Stimulated activated CD8-positive, alpha-beta memory T cell treated with anti-CD3 and anti-CD28 coated beads, Interleukin-7, amount 100 ng/mL, for 4 hours (primary cell): ENCODE data around the gene MAP2K4.
"Not testable (repeated sequence)": the region's sequence is repeated elsewhere in the genome, so short reads cannot be mapped to it uniquely, and the experiment has no call there.

Source experiments
- DNase-seq, 2 donors: peaks; one replicate each; pipeline ENCODE4 v3.0.0-alpha.2; 2020; ENCODE audit warnings: low read depth in 2 of 2

MAP2K4 gene

GRCh38 chr17:12020642-12021622 lies at the start of gene MAP2K4:
Gene MAP2K4, plus strand, starts transcription at chr17:12020877. Its CDS starts 10 bp downstream, at chr17:12020887.
- peak; percentile 86 to 89 for DNase-seq

- DNase-seq: not testable (repeated sequence)
These were observed 47.9 kb upstream of the MAP2K4 start for GRCh38 chr17:11972741-11973140.

- no peak for DNase-seq
These were observed 40.9 kb upstream of the MAP2K4 start for GRCh38 chr17:11979795-11980194.

DNA sequence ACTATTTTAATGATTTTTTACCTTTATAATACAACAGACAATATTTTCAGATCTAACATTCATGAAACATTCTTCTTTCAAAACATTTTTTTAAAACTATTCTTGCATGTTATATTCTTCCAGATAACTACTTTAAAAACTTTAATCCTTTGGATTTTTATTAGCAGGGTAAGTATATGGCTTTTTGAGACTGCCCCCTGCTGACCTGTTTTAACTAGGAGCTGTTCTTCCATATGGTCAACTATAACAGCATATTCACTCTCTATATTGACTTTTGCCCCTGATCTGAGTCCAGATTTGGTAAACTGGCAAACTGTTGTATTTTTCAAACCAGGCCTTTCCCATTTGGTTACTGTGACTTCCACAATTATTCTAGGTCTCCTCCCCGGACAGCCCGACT lies 39.9 kb upstream of the MAP2K4 start:
- DNase-seq: no peak

- DNase-seq: no peak
These were observed 38.8 kb upstream of the MAP2K4 start for GRCh38 chr17:11981862-11982261.

- no peak for DNase-seq
These were observed 34.3 kb upstream of the MAP2K4 start for GRCh38 chr17:11986179-11986941.

- DNase-seq: no peak
These were observed 33.7 kb upstream of the MAP2K4 start for GRCh38 chr17:11986942-11987329.

- no peak for DNase-seq
These were observed 30.2 kb upstream of the MAP2K4 start for GRCh38 chr17:11990363-11990983.

DNA sequence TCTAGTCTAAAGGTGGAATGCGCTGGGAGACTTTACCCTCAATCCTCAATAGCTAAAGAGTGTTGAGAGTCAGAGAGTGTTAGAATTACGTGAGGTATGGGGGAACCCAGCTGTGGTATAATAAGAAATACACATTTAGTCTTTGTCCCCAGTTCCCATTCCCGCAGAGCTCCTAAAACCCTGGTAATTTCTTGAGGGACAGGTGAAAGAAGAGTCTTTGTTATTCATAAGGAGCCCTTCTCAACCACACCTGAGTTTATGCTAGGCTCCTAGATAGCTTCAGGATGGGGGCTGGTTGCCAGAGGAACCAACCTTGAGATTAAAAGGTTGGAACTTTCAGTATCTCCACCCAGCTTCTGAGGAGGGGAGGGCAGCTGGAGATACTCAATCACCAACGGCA lies 29.2 kb upstream of the MAP2K4 start:
- no peak for DNase-seq

GRCh38 chr17:11996722-11997146 lies 23.9 kb upstream of the MAP2K4 start:
- peak in 1 of 2 donors; percentile 40 for DNase-seq

DNA sequence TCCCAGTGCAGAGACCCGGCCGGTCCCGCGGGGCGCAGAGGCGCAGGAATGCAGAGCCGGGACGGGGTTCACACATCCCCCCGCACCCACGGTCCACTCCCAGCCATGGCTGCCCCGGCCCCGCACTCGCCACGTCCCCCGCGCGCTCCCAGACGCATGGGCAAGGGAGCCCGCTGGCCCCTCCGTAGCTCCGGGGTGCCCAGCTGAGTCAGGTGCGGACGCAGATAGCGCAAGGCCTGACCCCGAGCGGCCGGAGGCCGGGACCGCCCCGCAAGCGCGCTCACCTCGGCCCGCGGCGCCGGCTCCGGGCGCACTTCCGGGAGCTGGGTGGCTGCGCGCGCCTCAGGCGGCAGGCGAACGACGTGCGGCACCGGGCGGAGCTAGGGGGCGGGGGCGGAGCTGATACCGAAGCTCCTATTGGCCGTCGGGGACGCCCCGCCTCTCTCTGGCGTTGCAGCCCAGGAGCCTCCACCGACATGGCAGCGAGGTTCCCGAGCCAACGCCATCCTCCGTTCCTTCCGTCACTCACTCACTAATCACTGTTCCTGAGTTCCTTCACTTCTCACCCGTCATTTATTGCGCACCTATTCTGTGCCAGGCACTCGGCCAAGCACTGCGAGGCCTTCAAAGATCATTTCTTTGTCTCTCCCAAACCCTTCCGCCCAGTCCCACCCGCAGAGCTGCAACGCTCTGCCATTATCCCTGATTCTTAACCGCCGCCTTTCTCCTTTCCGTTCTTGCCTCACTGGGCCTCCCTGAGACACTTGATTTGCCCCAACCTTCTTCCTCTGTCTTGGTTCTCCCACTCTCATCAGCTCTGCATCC lies 23.3 kb upstream of the MAP2K4 start, which contains the start of gene ZNF18:
TSS of gene ZNF18 (minus strand) at position 329 of the 825 bp plus-strand sequence. CDS start 4,646 bp downstream, outside the sequence.
- DNase-seq: peak; percentile 88 to 98

DNA sequence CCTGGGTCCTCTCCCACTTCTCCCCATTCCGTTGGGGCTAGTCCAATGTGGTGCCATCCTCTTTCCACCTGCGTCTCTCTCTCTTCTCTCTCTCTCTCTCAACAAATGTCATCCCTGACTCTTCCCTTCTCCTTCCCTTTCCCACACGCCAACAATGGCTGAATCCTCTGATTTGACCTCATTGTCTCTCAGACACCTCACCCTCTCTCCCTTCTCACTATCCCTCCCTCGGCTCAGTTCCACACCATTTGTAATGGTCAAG lies 22.8 kb upstream of the MAP2K4 start:
- no peak for DNase-seq

GRCh38 chr17:11999696-12000095 lies 21.0 kb upstream of the MAP2K4 start:
- no peak for DNase-seq

- no peak for DNase-seq
These were observed 13.2 kb upstream of the MAP2K4 start for GRCh38 chr17:12007466-12007865.

DNA sequence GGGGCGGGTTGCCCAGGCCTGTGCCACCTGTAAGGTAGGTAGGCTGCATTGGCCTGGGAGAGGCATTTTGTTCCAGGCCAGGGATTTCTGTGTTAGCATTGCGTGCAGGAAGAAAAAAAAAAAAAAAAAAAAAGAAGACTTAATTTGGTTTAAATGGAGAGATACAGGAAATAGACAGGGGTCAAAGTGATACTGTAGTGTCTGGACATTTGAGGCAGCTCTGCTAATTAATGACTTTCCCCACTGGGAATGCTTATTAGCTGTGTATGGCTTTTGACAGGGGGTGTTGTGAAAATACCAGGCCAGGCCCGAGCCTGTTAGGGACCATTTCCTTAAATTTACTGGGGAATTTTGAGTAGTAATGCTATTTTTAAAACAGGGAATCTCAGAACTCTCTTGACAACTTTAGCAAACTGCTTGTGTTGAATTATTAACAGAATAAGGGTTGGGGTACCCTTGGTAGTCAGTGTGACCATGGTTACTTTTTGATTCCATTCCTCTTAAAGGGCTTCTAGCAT lies 1.0 kb downstream of the MAP2K4 start:
- DNase-seq: no peak

GRCh38 chr17:12022310-12022709 lies 1.6 kb downstream of the MAP2K4 start:
- DNase-seq: no peak

DNA sequence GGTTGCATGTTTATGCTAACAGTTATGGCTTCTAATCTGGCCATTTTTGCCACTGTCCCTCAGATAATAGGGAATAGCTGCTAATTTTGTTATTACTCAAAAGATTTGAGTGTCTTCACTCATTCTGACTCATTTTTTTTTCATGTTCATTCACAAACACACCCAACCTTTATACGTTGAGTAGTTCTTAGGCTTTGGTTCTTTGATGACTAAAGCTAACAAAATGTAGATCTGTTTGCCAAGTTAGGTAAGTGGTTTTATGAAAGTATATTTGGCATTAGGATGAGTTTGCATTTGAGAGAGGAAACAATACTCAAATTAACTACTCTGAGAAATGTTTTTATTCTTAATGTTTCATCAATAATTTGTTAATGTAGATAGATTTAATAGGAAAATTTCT lies 3.6 kb downstream of the MAP2K4 start:
- no peak for DNase-seq

DNA sequence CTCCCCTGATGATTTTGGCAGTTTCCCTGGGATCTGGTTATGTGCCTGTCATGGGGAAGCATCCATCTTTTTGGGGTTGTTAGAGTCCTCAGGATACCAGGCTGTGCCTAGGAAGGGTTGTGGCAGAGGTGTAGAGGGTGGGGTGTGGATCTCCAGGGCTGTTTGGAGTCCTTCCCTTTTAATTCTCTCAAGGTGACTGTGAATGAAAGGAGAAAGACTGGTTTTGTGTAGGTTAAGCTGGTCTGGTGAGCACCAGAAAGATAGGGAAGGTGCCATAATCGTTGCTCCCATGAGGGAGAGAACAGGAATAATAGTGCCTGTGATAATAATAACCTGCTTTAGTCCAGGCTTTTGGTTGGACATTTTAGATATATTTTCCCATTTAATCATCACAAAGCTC lies 7.0 kb downstream of the MAP2K4 start:
- DNase-seq: no peak

DNA sequence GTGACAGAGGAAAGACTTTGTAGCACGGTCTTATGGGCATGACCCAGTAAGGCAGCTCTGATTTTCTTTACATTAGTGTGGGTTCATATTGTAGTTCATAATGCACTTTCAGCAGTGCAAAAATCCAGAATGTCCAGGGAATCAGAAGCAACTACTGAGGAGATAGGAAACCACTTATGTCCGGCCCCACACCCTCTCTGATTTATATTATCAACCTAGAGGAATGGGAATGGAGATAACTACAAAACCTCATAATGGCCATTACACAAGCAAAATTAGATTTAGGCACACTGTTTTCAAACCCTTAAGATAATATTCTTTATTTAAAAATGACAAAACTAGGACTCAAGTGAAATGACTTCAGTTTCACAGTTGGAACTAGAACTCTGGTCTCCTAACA lies 7.9 kb downstream of the MAP2K4 start:
- no peak for DNase-seq

- no peak for DNase-seq
These were observed 13.9 kb downstream of the MAP2K4 start for GRCh38 chr17:12034538-12034937.

- DNase-seq: no peak
These were observed 15.0 kb downstream of the MAP2K4 start for GRCh38 chr17:12035673-12036072.
